T-helper 2 cell (primary cell): ENCODE data around the gene TXNRD2.

Source experiments
- DNase-seq, 5 experiments: peaks; one replicate each; pipeline versions ENCODE4 v3.0.0 to v3.0.0-alpha.2; 2012 to 2022

TXNRD2 gene

GRCh38 chr22:19979712-19980493 is 38.3 kb upstream of the TXNRD2 start:
- DNase-seq = no peak

- DNase-seq = no peak
Measured at GRCh38 chr22:19978748-19979147, 37.1 kb upstream of the TXNRD2 start.

GRCh38 chr22:19977296-19978243 is 36.0 kb upstream of the TXNRD2 start:
- no peak for DNase-seq

GRCh38 chr22:19976671-19977070 is 35.1 kb upstream of the TXNRD2 start:
- DNase-seq = no peak

GRCh38 chr22:19975707-19976035 is 34.1 kb upstream of the TXNRD2 start:
- DNase-seq = no peak

GRCh38 chr22:19974935-19975706 is 33.5 kb upstream of the TXNRD2 start:
- no peak for DNase-seq

- peak in 1 of 5 experiments; percentile 47 for DNase-seq
Measured at GRCh38 chr22:19974268-19974861, 32.7 kb upstream of the TXNRD2 start.

GRCh38 chr22:19973551-19974267 is 32.1 kb upstream of the TXNRD2 start:
- no peak for DNase-seq

- no peak for DNase-seq
Measured at GRCh38 chr22:19972652-19973550, 31.3 kb upstream of the TXNRD2 start.

GRCh38 chr22:19972251-19972650 is 30.6 kb upstream of the TXNRD2 start:
- DNase-seq = no peak

- DNase-seq = peak in 1 of 5 experiments; percentile 35
Measured at GRCh38 chr22:19971276-19972124, 29.9 kb upstream of the TXNRD2 start.

- peak; percentile 56 to 70 (median 69) for DNase-seq
Measured at GRCh38 chr22:19970479-19971275, 29.1 kb upstream of the TXNRD2 start.

GRCh38 chr22:19970031-19970478 is 28.4 kb upstream of the TXNRD2 start:
- no peak for DNase-seq

GRCh38 chr22:19969141-19969928 is 27.7 kb upstream of the TXNRD2 start:
- DNase-seq = no peak

- no peak for DNase-seq
Measured at GRCh38 chr22:19968450-19968891, 26.9 kb upstream of the TXNRD2 start.

GRCh38 chr22:19967850-19968449 is 26.3 kb upstream of the TXNRD2 start:
- DNase-seq = no peak
